ENCODE measurements around the gene PPIE. TPM values are rescaled to one million over a fixed set of nuclear protein-coding genes. Genes with fewer than 3 reads are reported as not detected.

The PPIE gene
- total and polyA plus RNA-seq, 9 donors = 30.9 to 103 (median 46.9) TPM

DNA sequence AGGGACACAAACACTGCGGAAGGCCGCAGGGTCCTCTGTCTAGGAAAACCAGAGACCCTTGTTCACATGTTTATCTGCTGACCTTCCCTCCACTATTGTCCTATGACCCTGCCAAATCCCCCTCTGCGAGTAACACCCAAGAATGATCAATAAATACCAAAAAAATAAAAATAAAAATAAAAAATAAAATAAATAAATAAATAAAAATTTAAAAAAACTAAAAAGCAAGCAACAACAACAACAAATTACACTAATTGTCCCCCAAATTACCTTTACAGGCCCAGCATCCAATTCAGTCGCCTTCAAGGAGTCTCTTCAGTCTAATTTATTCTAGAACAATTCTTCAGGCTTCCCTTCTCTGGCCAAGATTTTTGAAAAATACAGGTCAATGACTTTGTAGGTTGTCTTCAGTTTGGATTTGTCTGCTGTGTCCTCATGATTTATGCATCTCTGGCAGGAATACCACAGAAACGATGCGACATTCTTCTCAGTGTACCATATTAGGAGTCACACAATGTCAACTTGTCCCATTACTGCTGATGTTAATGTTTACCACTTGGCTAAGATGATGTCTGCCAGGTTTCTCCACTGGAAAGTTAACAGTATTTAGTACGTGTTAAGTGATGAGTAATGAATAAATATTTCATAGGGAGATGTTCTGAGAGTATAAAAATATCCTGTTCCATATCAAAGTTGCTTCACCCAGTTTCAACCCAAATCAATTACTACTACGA is 70.3 kb downstream of the PPIE start:
- no peak overlapping the region for H3K27ac ChIP-seq
- H3K9me3 ChIP-seq = no peaks in the 10 kb centered on the region
- TF ChIP-seq EP300 (IDR thresholded peaks at IDR 0.05) (no peak), POLR2A (IDR thresholded peaks at IDR 0.05) (no peak)
- TF ChIP-seq, protein P1, sequence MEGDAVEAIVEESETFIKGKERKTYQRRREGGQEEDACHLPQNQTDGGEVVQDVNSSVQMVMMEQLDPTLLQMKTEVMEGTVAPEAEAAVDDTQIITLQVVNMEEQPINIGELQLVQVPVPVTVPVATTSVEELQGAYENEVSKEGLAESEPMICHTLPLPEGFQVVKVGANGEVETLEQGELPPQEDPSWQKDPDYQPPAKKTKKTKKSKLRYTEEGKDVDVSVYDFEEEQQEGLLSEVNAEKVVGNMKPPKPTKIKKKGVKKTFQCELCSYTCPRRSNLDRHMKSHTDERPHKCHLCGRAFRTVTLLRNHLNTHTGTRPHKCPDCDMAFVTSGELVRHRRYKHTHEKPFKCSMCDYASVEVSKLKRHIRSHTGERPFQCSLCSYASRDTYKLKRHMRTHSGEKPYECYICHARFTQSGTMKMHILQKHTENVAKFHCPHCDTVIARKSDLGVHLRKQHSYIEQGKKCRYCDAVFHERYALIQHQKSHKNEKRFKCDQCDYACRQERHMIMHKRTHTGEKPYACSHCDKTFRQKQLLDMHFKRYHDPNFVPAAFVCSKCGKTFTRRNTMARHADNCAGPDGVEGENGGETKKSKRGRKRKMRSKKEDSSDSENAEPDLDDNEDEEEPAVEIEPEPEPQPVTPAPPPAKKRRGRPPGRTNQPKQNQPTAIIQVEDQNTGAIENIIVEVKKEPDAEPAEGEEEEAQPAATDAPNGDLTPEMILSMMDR (IDR thresholded peaks at IDR 0.05) = no peak
- intact Hi-C loops (cut with DNase I) = no loop called here
- H3K4me3 ChIP-seq = no peak overlapping the region
- H3K27me3 ChIP-seq = no peaks in the 10 kb centered on the region
- H3K4me1 ChIP-seq (ENCODE audit: insufficient read depth) = no peaks in the 10 kb centered on the region
- DNase-seq = no peak
- WGBS, 3 donors = 66 to 76% (median 68%) methylated on average over 6 to 8 of the region's 8 CpGs
- H3K36me3 ChIP-seq = no peaks in the 10 kb centered on the region

DNA sequence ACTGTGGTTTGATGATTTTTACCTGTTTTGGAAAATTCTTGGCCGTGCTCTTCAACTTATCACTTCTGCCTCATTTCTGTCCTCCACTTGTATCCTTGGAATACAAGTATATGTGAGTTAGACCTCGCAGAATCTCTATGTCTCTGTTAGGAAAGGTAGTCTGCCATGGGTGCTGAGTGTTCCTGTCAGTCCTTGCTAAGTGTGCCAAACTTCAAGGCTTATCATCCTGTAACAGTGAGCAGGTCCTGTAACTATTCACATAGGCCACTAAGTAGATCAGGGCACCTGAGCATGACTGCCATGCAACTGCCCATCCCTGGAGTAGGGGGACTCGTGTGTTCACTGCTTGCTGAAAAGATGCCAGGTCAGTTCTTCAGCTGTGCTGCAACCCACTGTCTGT is 74.2 kb downstream of the PPIE start:
- no peak overlapping the region for H3K27ac ChIP-seq
- TF ChIP-seq POLR2A (IDR thresholded peaks at IDR 0.05) (no peak), EP300 (IDR thresholded peaks at IDR 0.05) (no peak)
- TF ChIP-seq, protein P1 (IDR thresholded peaks at IDR 0.05) = no peak
- WGBS, 3 donors = 60 to 74% (median 66%) methylated on average over 3 of the region's 3 CpGs
- H3K4me3 ChIP-seq = no peak overlapping the region
- intact Hi-C loops (cut with DNase I) = no loop called here
- DNase-seq = no peak
- H3K9me3 ChIP-seq = no peaks in the 10 kb centered on the region
- H3K27me3 ChIP-seq = no peaks in the 10 kb centered on the region
- no peaks in the 10 kb centered on the region for H3K36me3 ChIP-seq
- H3K4me1 ChIP-seq (ENCODE audit: insufficient read depth) = no peaks in the 10 kb centered on the region

Small RNA genes lying within 50 kb of the gene (small RNA-seq; reads per million reads assigned to genes)
- not detected for gene AL033527.1
- not detected for gene RNU7-121P

Other genes starting within 250 kb of the PPIE start
- gene BMP8A, start 247.2 kb upstream of the PPIE start, total RNA-seq = 10 to 100 TPM in 2 of 7 donors, 1 to 10 TPM in 5; 1.4 to 11.0 (median 6.9) TPM
- gene BMP8A, start 247.2 kb upstream of the PPIE start, polyA plus RNA-seq = 1 to 10 TPM in 1 of 2 donors, not detected in 1; 1.2 TPM
- gene PABPC4, start 162.1 kb upstream of the PPIE start, total RNA-seq = 100 to 1,000 TPM; 139 to 345 (median 259) TPM
- gene PABPC4, start 162.1 kb upstream of the PPIE start, polyA plus RNA-seq = 100 to 1,000 TPM; 127 to 316 TPM
- 10 to 100 TPM in 5 of 7 donors, 1 to 10 TPM in 2; 1.8 to 27.2 (median 11.3) TPM for gene HEYL, start 99.2 kb upstream of the PPIE start, total RNA-seq
- gene HEYL, start 99.2 kb upstream of the PPIE start, polyA plus RNA-seq = 10 to 100 TPM in 1 of 2 donors, 1 to 10 TPM in 1; 9.0 to 20.1 TPM
- 1 to 10 TPM in 4 of 7 donors, under 1 TPM in 1, not detected in 2; 0.34 to 2.4 (median 1.7) TPM for gene NT5C1A, start 66.8 kb upstream of the PPIE start, total RNA-seq
- under 1 TPM; 0.15 to 0.97 TPM for gene NT5C1A, start 66.8 kb upstream of the PPIE start, polyA plus RNA-seq
- 1 to 10 TPM in 6 of 7 donors, under 1 TPM in 1; 0.88 to 7.7 (median 3.1) TPM for gene HPCAL4, start 47.4 kb upstream of the PPIE start, total RNA-seq
- 10 to 100 TPM in 1 of 2 donors, 1 to 10 TPM in 1; 1.3 to 11.1 TPM for gene HPCAL4, start 47.4 kb upstream of the PPIE start, polyA plus RNA-seq
- 1 to 10 TPM; 1.6 to 7.2 (median 3.4) TPM for gene OXCT2, start 32.5 kb downstream of the PPIE start, total RNA-seq
- 1 to 10 TPM in 1 of 2 donors, under 1 TPM in 1; 0.20 to 1.1 TPM for gene OXCT2, start 32.5 kb downstream of the PPIE start, polyA plus RNA-seq
- gene BMP8B, start 50.0 kb downstream of the PPIE start, total RNA-seq = under 1 TPM in 6 of 7 donors, not detected in 1; 0.20 to 0.95 (median 0.38) TPM
- gene BMP8B, start 50.0 kb downstream of the PPIE start, polyA plus RNA-seq = 1 to 10 TPM in 1 of 2 donors, under 1 TPM in 1; 0.16 to 1.4 TPM
- gene TRIT1, start 144.6 kb downstream of the PPIE start, total RNA-seq = 10 to 100 TPM; 13.2 to 26.9 (median 20.7) TPM
- gene TRIT1, start 144.6 kb downstream of the PPIE start, polyA plus RNA-seq = 10 to 100 TPM; 12.9 to 18.0 TPM
- 1 to 10 TPM in 3 of 7 donors, under 1 TPM in 3, not detected in 1; 0.24 to 4.8 (median 0.96) TPM for gene MYCL, start 163.0 kb downstream of the PPIE start, total RNA-seq
- gene MYCL, start 163.0 kb downstream of the PPIE start, polyA plus RNA-seq = 1 to 10 TPM in 1 of 2 donors, under 1 TPM in 1; 0.13 to 1.3 TPM
- 100 to 1,000 TPM in 1 of 7 donors, 1 to 10 TPM in 6; 1.9 to 121 (median 3.6) TPM for gene MFSD2A, start 216.3 kb downstream of the PPIE start, total RNA-seq
- 1 to 10 TPM; 3.6 to 6.2 TPM for gene MFSD2A, start 216.3 kb downstream of the PPIE start, polyA plus RNA-seq